DMS79 treated with DMSO at 0.1 percent for 48 hours (cell line): Measurements from ENCODE around the gene PRPF40A.

Source experiments
- DNase-seq: peaks from one replicate; lab custom pipeline; 2025; lab: John Stamatoyannopoulos, UW

PRPF40A gene

DNA sequence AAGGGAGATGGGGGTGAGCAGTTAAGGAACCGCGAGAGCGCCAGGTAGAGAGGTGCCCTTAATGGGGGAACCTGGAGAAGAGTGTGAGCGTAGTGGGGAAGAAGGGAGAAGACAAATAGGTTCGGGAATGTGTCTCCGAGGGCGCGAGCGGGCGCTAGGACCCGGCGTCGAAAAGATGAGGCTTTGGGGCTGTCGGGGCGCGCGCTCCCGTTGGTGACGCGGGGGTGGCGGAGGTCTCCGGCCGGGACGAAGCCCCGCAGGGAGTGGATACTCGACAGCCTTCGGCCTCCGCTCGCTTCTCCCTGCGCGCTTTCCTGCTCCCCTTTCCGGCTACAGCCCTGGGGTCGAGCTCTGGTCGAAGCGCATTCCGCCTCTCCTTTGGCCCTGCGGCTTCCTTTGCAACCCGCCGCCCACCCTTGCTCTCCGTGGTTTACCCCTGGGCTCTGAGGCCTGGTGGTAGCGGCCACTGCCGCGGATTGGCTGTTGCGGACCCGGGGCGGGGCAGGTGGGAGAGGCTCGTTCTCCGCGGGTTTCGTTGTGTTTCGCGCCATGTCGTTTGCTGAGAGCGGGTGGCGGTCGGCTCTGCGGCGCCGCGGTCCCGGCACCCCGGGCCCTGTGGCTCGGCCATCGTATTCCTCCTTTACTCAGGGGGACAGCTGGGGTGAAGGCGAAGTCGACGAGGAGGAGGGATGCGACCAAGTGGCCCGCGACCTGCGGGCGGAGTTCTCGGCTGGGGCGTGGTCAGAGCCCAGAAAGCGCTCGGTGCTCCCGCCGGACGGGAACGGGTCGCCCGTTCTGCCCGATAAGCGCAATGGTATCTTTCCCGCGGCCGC is 1.0 kb upstream of the PRPF40A start, which contains the start of gene ARL6IP6:
TSS of gene ARL6IP6 (plus strand) at position 545 of the 833 bp plus-strand sequence. CDS start at position 550, 5 bp downstream.
- DNase-seq = peak; percentile 91

DNA sequence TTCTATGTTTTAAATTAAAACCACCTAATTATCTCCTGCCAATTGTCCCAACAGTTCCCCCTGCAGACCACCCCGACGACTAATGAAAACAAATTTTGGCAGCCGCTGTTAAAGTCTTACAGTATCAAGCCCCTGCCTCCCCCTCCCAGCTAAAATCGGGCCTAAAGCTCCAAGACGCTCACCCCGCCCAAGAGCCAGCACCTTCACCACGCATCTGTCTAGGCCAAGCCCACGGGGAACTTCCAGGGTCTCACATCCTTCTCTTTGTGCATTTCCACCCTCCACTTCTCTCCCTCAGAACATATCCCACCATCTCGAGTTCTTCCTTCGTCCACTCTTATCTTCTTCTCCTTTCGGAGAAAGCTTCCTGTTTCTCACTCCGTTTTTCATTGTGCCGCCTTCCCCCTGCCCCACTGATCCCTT is 445 bp downstream of the PRPF40A start:
- DNase-seq = peak; percentile 59

DNA sequence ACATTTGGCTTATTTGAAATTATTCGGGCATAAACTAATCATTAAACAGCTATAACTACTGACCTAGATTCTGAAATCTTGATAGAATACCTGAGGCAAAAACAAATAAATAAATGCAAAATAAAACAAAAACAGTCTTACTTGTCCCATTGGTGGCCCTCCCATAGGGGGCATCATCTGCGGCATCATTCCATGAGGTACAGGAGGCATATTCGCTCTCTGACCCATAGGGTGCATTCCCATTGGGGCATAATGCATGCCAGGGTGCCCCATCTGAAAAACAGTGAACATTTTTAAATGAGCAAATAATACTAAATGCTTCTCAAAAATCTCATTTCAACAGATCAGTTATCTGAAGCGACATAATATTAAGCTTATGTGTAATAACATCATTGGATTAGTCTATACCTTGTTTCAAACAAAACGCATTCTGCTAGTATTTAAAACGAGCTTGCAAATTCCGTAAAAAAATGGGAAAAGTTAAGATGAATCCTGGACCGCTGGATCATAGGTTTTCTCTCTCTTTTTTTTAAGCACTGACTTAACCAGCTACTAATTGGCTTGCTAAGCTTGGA is 1.3 kb downstream of the PRPF40A start:
- DNase-seq = no peak

DNA sequence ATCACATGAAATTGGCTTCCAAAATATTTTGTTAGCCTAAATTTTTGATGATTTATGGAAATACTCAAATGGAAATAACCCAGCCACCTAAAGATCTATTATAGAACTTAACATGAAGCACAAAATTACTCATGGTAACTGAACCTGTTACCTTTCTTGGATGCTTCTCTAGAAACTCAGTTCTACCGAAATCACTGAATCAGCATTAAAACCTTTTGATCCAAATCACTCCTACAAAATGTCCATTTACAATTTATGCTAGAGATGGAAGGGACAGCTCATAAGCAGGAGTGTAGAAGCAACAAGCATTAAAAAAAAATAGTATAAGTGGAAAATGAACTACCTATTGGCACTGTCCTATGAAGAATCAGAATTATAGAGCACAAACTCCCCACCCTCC is 2.1 kb downstream of the PRPF40A start:
- DNase-seq = no peak

DNA sequence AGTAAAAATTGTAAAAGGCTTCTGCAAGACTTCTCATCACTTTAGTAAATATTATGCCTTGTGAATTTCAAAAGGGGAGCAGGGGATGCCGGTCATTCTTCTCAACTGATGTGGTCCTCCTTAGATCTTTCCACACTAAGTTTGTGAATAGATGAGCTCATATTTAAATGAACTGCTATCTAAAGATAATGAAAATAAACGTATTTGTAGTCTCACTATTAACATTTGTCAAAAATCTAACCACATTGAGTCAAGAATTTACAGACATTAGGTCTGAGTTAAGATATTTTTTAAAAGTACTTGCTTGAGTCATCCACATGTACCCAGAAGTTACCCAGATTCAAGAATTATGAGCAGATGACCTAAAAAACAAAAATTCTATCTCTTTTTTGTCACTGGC is 6.5 kb downstream of the PRPF40A start:
- DNase-seq = no peak

DNA sequence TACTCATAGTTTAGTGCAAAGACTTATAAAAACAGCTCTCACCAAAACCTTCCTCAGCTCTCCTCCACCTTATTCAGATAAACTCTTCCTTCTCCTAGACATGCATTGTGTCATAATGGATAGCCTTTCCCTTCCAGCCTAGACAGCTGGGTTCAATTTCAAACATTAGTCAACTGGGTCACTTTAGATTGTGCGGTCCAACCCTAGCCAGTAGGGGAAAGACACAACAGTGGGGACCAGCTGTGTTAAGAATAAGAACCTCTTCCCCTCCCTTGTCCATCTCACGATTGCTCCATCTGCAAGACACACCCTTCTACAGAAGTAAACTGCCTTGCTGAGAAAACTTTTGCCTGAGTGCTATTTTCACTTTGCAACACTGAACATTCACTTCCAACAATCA is 8.5 kb downstream of the PRPF40A start:
- DNase-seq = no peak

DNA sequence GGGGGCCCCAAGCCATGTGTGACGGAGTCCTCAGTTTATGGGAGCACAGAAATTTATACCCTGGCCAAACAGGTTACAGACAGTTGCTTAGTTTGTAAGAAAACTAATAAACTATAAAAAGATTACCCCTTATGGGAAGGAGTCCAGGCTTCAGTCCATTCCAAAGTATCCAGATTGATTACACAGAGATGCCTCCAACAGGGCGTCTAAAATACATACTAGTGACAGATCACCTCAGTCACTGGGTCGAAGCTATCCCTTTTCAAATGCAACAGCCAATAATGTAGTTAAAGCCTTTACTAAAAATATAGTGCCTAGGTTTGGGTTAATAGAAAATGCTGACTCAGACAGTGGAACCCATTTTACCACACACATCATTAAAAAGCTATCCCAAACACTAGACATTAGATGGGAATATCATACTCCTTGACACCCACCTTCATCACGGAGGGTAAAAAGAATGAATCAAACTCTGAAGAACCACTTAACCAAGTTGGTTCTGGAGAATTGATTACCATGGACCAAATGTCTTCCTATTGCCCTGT is 10.7 kb downstream of the PRPF40A start:
- no peak for DNase-seq

DNA sequence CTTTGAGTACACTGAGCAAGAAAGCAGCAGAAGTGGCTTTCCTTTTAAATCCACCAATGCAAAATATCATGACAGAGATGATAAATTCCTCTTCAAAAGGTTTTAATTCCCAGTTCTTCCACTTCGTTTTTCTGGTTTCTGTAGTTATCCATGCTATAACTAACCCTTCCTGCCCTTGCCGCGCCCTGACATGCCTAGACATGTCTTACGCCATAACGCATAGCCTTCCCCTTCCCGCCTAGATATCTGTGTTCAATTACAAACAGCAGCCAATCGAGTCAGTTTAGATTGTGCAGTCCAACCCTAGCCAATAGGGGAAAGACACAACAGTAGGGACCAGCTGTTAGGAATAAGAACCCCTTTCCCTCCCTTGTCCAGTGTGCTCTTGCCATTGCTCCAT is 16.1 kb downstream of the PRPF40A start:
- no peak for DNase-seq

DNA sequence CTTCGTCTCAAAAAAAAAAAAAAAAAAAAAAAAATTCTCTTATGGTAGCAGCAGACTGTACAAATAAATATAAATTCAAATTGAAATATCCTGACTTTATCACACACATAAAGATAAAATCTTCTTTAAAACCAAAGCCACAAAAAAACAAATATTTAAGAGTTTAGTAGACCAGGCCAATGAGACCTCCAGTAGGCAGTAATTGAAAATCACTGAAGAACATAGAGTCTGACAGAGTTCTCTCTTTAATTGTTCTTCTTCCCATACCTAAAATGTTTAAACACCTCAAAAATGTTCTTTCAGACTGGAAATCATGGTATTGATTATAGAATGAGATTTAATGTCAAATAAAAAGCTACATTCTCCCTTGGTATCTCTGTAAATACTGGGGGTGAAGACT is 20.8 kb downstream of the PRPF40A start:
- no peak for DNase-seq

DNA sequence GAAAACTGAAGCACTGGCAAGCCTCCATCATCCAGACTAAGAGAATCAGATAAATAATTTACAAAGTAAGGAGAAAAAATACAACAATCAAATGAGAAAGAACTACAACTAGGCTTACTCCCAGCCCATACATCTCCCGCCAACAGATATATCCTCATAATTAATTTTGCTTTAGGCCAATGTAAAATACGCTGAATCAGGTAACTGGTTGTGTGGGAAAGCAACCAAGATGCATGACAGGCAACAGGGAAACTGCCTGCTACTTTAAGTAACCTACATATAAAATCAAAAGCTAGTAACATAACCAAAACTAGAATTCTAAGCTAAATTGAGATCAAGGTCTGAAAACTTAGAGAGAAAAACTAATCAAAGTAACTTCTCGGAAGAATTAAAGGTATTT is 21.5 kb downstream of the PRPF40A start:
- DNase-seq = no peak

DNA sequence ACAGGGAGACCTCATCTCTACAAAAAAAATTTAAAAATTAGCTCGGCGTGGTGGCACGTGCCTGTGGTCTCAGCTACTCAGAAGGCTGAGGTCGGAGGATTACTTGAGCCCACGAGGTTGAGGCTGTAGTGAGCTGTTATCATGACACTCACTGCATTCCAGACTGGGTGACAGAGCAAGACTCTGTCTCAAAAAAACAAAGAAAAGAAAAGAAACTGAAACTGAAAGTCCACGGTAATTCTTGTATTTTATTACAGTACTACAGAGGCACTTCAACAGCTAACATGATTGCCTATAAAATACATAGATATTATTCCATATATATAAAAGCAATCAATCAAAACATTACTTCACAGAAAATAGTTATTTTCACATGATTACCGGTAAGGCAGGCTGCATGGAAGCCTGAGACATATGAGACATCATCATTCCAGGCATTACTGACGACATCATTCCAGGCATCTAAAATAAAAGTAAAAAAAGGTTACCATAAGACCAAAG is 23.1 kb downstream of the PRPF40A start:
- DNase-seq = no peak

DNA sequence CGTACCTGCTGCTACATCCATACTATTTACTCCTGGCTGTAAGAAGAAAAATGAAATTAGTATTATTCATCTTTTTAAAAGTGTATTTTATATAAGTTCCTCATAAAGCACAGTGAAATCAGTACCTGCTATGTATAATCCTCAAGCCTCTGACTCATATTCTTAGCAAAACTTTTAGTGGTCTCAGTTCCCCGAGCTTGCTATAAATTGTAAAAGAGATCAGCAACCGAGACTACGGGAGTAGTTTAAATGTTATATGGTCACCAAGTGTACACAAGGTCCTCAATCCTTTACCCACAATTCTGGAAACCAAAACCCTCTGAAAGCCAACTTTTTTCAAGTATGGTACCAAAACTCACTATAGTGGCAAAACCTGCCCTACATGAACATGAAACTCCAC is 24.2 kb downstream of the PRPF40A start:
- DNase-seq = no peak

DNA sequence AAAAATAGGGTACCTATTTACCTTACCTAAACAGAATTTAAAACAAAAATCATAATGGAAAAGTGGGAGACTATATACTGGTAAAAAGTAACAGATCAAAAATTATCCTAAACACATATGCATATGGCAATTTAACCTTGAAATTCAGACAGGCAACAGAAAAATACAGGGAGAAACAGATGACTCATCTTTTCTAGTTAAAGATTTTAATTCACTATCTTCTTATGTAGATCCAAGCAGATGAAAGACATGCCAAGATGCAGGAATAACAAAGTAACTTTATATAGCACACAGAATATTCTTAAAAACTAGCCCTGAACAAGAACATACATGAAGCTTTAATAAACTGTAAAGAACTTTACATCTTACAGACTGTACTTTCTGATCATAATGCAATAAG is 30.9 kb downstream of the PRPF40A start:
- DNase-seq = no peak

DNA sequence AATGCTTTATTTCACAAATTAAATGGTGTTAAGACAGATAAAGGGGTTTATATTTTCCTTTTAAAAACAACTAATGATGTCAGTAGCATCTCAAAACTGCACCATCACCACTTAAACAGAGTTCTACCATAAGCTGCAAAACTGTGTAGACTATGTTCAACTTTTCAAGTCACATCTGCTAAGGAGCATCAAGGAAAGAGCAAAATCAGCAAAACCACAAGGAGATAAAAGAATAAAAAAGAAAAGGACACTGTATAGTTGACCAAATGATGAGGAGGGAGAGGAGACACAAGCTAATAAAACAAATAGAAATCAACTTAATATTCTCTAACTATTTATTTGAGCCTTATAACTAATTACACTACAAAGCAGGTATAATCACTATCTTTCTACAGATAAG is 33.9 kb downstream of the PRPF40A start:
- no peak for DNase-seq

DNA sequence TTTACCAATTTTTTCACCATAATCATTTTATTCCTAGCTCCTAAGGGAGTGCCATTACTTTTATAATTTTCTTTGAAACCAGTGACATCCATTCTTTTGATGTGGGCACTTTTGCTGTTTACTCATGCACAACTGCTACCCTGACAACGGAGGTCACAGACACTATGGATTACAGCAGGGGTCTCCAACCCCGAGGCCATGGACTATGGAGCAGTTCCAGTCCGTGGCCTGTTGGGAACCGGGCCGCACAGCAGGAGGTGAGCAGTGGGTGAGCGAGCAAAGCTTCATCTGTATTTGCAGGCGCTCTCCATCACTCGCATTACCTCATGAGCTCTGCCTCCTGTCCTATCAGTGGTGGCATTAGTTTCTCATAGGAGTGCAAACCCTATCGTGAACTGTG is 34.6 kb downstream of the PRPF40A start:
- DNase-seq = no peak

DNA sequence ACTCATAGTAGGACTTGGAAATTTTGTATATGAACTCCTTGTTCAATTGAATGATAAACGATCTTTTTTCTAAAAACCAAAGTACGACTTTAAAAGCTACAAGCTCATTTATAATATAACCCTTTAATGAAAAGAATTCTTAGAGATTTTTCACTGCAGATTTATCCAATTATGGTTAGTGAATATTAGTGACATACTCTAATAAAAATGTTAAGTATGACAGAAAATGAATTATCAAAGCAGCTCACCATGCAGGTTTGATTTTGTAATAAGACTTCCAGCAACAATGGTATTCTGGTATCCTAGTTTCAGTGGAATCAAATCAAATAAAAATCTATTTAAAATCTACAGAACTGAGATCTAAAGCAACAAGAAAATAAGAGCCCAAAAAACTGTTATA is 38.5 kb downstream of the PRPF40A start:
- no peak for DNase-seq

DNA sequence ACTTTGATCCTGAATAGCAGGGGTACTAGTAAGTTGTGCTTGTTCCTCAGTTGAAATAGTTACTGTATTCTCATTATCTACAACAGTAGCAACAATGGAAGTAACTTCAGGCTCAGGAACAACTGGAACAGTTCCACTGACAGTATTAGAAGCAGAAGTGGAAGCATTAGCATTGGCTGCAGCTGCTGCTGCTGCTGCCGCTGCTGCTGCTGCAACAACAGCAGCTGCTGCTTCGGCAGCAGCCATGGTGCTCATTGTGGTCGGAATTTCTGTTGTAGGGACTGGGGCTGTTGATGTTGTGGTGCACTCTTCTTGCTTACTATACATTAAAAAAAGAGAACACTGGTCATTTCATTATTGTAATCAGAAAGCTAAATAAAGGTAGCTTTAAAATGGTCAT is 40.8 kb downstream of the PRPF40A start:
- DNase-seq = no peak

DNA sequence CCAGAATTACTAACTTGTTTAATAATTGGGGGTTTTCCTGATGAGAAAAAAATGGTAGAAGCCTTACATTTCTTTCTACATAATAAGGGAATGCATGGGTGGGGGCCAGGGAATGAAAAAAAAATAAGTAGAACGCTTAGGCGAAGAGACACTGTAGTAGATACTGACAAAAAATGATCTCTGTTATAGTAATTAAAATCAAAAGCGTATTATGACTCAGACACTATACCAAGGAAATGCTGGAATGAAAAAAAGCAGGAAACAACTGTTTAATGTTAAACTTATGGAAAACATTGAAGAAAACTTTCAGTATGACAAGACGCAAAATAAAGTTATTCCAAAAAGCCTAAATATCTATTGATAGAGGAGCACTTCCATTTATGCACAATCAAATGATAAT is 42.9 kb downstream of the PRPF40A start:
- DNase-seq = no peak

DNA sequence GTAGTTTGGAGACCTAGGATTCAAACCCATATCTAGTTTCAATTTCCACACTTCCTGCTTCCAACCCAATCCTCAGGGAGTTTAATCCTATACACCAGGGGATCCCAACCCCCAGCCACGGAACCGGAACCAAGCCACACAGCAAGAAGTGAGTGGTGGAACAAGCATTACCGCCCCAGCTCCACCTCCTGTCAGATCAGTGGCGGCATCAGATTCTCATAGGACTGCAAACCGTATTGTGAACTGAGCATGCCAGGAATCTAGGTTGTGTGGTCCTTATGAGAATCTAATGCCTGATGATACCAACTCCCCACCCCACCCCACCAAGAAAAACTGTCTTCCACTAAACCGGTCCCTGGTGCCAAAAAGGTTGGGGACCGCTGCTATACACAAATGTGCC is 52.5 kb downstream of the PRPF40A start:
- DNase-seq = no peak

DNA sequence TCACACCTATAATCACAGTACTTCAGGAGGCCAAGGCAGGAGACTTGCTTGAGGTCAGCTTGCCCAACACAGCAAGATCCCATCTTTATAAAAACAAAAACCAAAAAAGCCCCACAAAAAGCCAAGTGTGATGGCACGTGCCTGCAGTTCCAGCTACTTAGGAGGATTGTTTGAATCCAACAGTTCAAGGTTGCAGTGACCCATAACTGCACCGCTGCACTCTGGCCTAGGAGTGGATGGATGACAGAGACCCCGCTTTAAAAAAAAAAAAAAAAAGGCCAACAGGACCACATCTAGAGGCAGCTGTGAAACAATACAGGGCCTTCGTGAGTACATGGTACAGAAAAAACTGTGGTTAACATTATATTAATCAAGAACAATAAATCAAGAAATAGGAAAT is 56.2 kb downstream of the PRPF40A start:
- DNase-seq = no peak

DNA sequence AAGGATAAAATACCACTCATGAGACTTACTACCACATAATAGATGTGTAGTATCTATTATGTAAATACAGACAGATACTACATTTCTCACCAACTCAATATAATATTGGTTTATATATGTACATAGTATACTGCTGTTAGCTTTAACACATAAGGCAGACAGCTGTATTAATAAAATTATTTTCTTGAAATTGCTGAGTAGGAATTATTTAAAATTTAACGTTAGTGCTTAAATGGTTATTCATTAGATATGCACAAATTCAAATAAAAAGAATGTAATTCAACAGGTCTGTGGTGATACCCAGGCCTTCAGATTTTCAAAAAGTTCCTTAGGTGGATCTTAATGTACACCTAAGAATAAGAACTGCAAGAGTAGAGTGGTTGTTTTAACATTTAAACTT is 59.0 kb downstream of the PRPF40A start:
- no peak for DNase-seq

DNA sequence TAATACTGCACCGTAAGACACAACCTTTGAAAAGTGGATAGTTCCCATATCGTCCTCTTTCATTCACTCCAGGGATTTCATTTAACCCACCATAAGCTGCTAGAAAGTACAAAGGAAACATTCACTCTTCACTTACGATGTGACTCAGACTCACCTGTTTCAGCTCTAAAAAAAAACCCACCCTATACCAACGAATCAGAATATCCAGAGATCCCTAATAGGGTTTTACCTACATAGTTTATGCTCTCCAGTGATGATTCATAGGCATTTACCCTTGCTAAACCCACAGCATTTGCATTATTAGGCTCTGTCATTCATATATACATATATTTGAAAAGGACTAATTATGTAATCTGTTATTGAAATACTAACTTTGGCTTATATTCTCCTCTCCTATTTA is 60.2 kb downstream of the PRPF40A start:
- DNase-seq = no peak

DNA sequence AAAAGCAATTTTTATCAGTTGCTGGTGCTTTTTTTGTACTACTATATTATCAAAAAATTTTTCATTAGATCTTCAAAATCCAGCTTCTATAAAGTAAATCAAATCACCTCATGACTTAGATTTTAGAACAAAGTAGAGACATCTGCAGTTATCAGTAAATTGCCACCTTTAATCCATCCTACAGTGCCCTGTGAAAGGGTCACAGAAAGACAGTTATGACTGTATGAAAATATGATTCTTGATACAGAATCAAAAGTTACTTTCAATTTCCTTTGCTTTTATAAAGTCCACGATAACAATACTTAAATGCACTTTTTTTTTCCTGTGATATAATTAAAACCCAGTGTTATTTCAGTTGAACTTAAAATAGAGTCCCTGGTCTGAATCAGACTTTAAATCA is 61.4 kb downstream of the PRPF40A start:
- no peak for DNase-seq
